T-cell (primary cell): Measurements from ENCODE around the gene BTBD6. TPM values are rescaled to one million over a fixed set of nuclear protein-coding genes. Genes with fewer than 3 reads are reported as not detected.

Source experiments
- ATAC-seq, 4 experiments: fragments of 200-7000 bp in 3 of 4; fragments of 150-1000 bp in 1 of 4; cut with Tn5 transposase; replicated peaks in 1 of 4; 1 replicate in 3 of 4; 2 replicates in 1 of 4; pipeline ENCODE4 v1.10.0; 2021; ENCODE audit warnings: moderate library complexity in 3 of 4, mild to moderate bottlenecking in 2 of 4, moderate number of reproducible peaks in 1 of 4
- CTCF ChIA-PET, 2 donors: fragments of 300-600 bp; sonication (Branson Sonifier 250); formaldehyde crosslinking; loops; one replicate each; lab custom pipeline; 2022; ENCODE audit warnings: antibody characterized with exemption in 2 of 2; lab: Charles Lee
- POLR2A ChIA-PET, 2 donors: fragments of 300-600 bp; sonication (Branson Sonifier 250); formaldehyde crosslinking; loops; one replicate each; lab custom pipeline; 2022; ENCODE audit warnings: antibody characterized with exemption in 2 of 2; lab: Charles Lee
- DNase-seq, 35 experiments: peaks; one replicate each; pipeline versions ENCODE4 v3.0.0 to v3.0.0-alpha.2; 2013 to 2023
- H3K27ac ChIP-seq: one replicate; pipeline ENCODE4 v1.5.1; 2013; ENCODE audit warnings: low read length
- H3K27me3 ChIP-seq, 2 experiments: replicated peaks in 1 of 2; 1 replicate in 1 of 2; 2 replicates in 1 of 2; pipeline versions ENCODE4 v1.6.1 to v1.7.0; 2013; ENCODE audit warnings: low read length in 1 of 2, mixed read lengths in 1 of 2; ENCODE audit not compliant: control insufficient read depth in 2 of 2, insufficient read depth in 2 of 2; ENCODE audit errors: extremely low read depth in 1 of 2
- H3K36me3 ChIP-seq, 2 donors: 1 replicate in 1 of 2; 2 replicates in 1 of 2; pipeline versions ENCODE4 v1.6.1 to v1.7.0; 2013; ENCODE audit warnings: low read length in 1 of 2; ENCODE audit not compliant: control insufficient read depth in 2 of 2, insufficient read depth in 1 of 2; ENCODE audit errors: extremely low read depth in 1 of 2
- H3K4me1 ChIP-seq, 2 experiments: 1 replicate in 1 of 2; 2 replicates in 1 of 2; pipeline versions ENCODE4 v1.6.1 to v1.7.0; 2013; ENCODE audit warnings: low read length in 2 of 2, mixed read lengths in 1 of 2; ENCODE audit not compliant: insufficient read depth in 2 of 2, control insufficient read depth in 1 of 2; ENCODE audit errors: extremely low read depth in 1 of 2
- H3K4me3 ChIP-seq, 2 donors: 1 replicate in 1 of 2; 2 replicates in 1 of 2; pipeline versions ENCODE4 v1.5.1 to v1.7.0; 2013; ENCODE audit warnings: mild to moderate bottlenecking in 2 of 2, low read length in 1 of 2, moderate library complexity in 1 of 2; ENCODE audit not compliant: control insufficient read depth in 1 of 2; ENCODE audit errors: extremely low read depth in 1 of 2
- H3K9me3 ChIP-seq: 2 replicates; pipeline ENCODE4 v1.7.0; 2013
- H3K27ac Mint-ChIP-seq, 2 donors: one replicate each; pipeline ENCODE4 v1.8.0; 2020 to 2021; ENCODE audit warnings: mild to moderate bottlenecking in 2 of 2, mixed read lengths in 2 of 2
- H3K27me3 Mint-ChIP-seq, 2 donors: one replicate each; pipeline ENCODE4 v1.8.0; 2021 to 2022; ENCODE audit warnings: mixed read lengths in 2 of 2
- H3K36me3 Mint-ChIP-seq: one replicate; pipeline ENCODE4 v1.8.0; 2021; ENCODE audit warnings: mixed read lengths
- H3K4me1 Mint-ChIP-seq, 3 donors: one replicate each; pipeline ENCODE4 v1.8.0; 2020 to 2022; ENCODE audit warnings: mixed read lengths in 3 of 3, mild to moderate bottlenecking in 1 of 3
- H3K4me3 Mint-ChIP-seq, 3 donors: one replicate each; pipeline ENCODE4 v1.8.0; 2020 to 2022; ENCODE audit warnings: mild to moderate bottlenecking in 3 of 3, mixed read lengths in 3 of 3, moderate library complexity in 3 of 3
- H3K9me3 Mint-ChIP-seq, 3 donors: one replicate each; pipeline ENCODE4 v1.8.0; 2020 to 2022; ENCODE audit warnings: mixed read lengths in 3 of 3
- WGBS: methylation state at CpG from one replicate; pipeline ENCODE4 v1.1.5; 2013; ENCODE audit warnings: missing lambda C conversion rate; ENCODE audit not compliant: insufficient coverage; 5-methylcytosine and 5-hydroxymethylcytosine counted together
- total RNA-seq, 35 experiments: library from RNA in 6 of 35; stranded (reverse) in 6 of 35; fragments of 120-200 nt in 1 of 35; gene quantifications; one replicate each; pipeline versions ENCODE4 v1.2.1 to v1.2.4 and lab custom pipeline; 2013 to 2026

The BTBD6 gene
- total RNA-seq, 5 donors from 2014 or later (not counting 1 experiment from before 2014, with no cell fraction given) = 36.0 to 55.1 (median 43.3) TPM

GRCh38 chr14:105205673-105206208 is 42.6 kb upstream of the BTBD6 start:
- H3K9me3 ChIP-seq = no peaks in the 10 kb centered on the region
- H3K27ac ChIP-seq = no peak overlapping the region
- H3K36me3 ChIP-seq = no peaks in the 10 kb centered on the region
- ChIA-PET POLR2A (no interaction called here), CTCF (no interaction called here)
- Mint-ChIP-seq H3K4me1 (peaks cover 8 to 18% (median 16%) of the 10 kb centered on the region in 3 donors), H3K27me3 (peaks cover under 1 to 5% of the 10 kb centered on the region in 2 donors), H3K4me3 (no peak overlapping the region), H3K27ac (no peak overlapping the region), H3K36me3 (no peaks in the 10 kb centered on the region), H3K9me3 (no peaks in the 10 kb centered on the region)
- H3K4me1 ChIP-seq = peaks cover 17 to 33% of the 10 kb centered on the region in 2 experiments
- H3K4me3 ChIP-seq = no peak overlapping the region
- 53% methylated on average over 12 of the region's 12 CpGs for WGBS
- peaks cover 0 to 33% of the 10 kb centered on the region in 2 experiments for H3K27me3 ChIP-seq
- ATAC-seq = no peak
- DNase-seq = no peak

GRCh38 chr14:105206873-105207272 is 41.5 kb upstream of the BTBD6 start:
- Mint-ChIP-seq H3K27ac (no peak overlapping the region), H3K4me3 (no peak overlapping the region), H3K4me1 (peaks cover 5 to 14% (median 12%) of the 10 kb centered on the region in 3 donors), H3K9me3 (no peaks in the 10 kb centered on the region), H3K27me3 (no peaks in the 10 kb centered on the region), H3K36me3 (no peaks in the 10 kb centered on the region)
- ChIA-PET POLR2A (no interaction called here), CTCF (interaction anchor here in 1 of 2 donors (0.5 kb wide), 1 partner anchor 283 kb away, joined by 5 read pairs; no protein-coding TSS in a partner anchor)
- Histone ChIP-seq H3K4me1 (peaks cover 9 to 25% of the 10 kb centered on the region in 2 experiments), H3K4me3 (no peak overlapping the region), H3K9me3 (no peaks in the 10 kb centered on the region), H3K36me3 (peaks cover under 1 to 7% of the 10 kb centered on the region in 2 donors), H3K27ac (no peak overlapping the region), H3K27me3 (peaks cover 0 to 22% of the 10 kb centered on the region in 2 experiments)
- DNase-seq = no peak
- ATAC-seq = no peak
- 72% methylated on average over 3 of the region's 5 CpGs for WGBS

GRCh38 chr14:105207460-105207901 is 40.9 kb upstream of the BTBD6 start:
- ChIA-PET POLR2A (no interaction called here), CTCF (interaction anchor here in 1 of 2 donors (0.5 kb wide), 1 partner anchor 282 kb away, joined by 5 read pairs; no protein-coding TSS in a partner anchor)
- no peak overlapping the region for H3K27ac Mint-ChIP-seq

GRCh38 chr14:105207996-105208737 is 40.2 kb upstream of the BTBD6 start:
- Histone ChIP-seq H3K9me3 (no peaks in the 10 kb centered on the region), H3K27me3 (peaks cover 0 to 9% of the 10 kb centered on the region in 2 experiments), H3K4me3 (no peak overlapping the region), H3K27ac (no peak overlapping the region), H3K36me3 (peaks cover 10 to 11% of the 10 kb centered on the region in 2 donors), H3K4me1 (peaks cover 2 to 12% of the 10 kb centered on the region in 2 experiments)
- ATAC-seq (no peak), DNase-seq (no peak)
- H3K27me3 Mint-ChIP-seq = no peaks in the 10 kb centered on the region
- H3K36me3 Mint-ChIP-seq = peaks cover 3% of the 10 kb centered on the region
- H3K4me3 Mint-ChIP-seq = no peak overlapping the region
- H3K27ac Mint-ChIP-seq = no peak overlapping the region
- CTCF ChIA-PET = no interaction called here
- WGBS = 91% methylated on average over 16 of the region's 25 CpGs
- POLR2A ChIA-PET = no interaction called here
- H3K4me1 Mint-ChIP-seq = peaks cover 0 to 8% (median 5%) of the 10 kb centered on the region in 3 donors
- no peaks in the 10 kb centered on the region for H3K9me3 Mint-ChIP-seq

More at GRCh38 chr14:105207460-105207901, 40.9 kb upstream of the BTBD6 start:
- ATAC-seq = peak in 2 of 4 experiments; percentile 26 to 30
- DNase-seq = no peak
- Histone ChIP-seq H3K4me3 (no peak overlapping the region), H3K36me3 (peaks cover 6 to 11% of the 10 kb centered on the region in 2 donors), H3K27me3 (peaks cover 0 to 16% of the 10 kb centered on the region in 2 experiments), H3K4me1 (peaks cover 4 to 19% of the 10 kb centered on the region in 2 experiments), H3K27ac (no peak overlapping the region), H3K9me3 (no peaks in the 10 kb centered on the region)
- 84% methylated on average over 13 of the region's 13 CpGs for WGBS
- peaks cover 0 to 8% (median 7%) of the 10 kb centered on the region in 3 donors for H3K4me1 Mint-ChIP-seq
- H3K27me3 Mint-ChIP-seq = no peaks in the 10 kb centered on the region
- H3K36me3 Mint-ChIP-seq = peaks cover 3% of the 10 kb centered on the region
- H3K4me3 Mint-ChIP-seq = no peak overlapping the region
- H3K9me3 Mint-ChIP-seq = no peaks in the 10 kb centered on the region

GRCh38 chr14:105208738-105209075 is 39.6 kb upstream of the BTBD6 start:
- Histone ChIP-seq H3K9me3 (no peaks in the 10 kb centered on the region), H3K36me3 (peaks cover 12 to 15% of the 10 kb centered on the region in 2 donors), H3K4me3 (no peak overlapping the region), H3K27ac (no peak overlapping the region), H3K27me3 (peaks cover 0 to 6% of the 10 kb centered on the region in 2 experiments), H3K4me1 (peaks cover 0 to 10% of the 10 kb centered on the region in 2 experiments)
- Mint-ChIP-seq H3K4me1 (peaks cover 0 to 8% (median 5%) of the 10 kb centered on the region in 3 donors), H3K27me3 (no peaks in the 10 kb centered on the region), H3K9me3 (no peaks in the 10 kb centered on the region), H3K27ac (no peak overlapping the region), H3K36me3 (peaks cover 3% of the 10 kb centered on the region), H3K4me3 (no peak overlapping the region)
- CTCF ChIA-PET = no interaction called here
- 85% methylated on average over 12 of the region's 12 CpGs for WGBS
- DNase-seq (no peak), ATAC-seq (no peak)
- POLR2A ChIA-PET = no interaction called here

- POLR2A ChIA-PET = no interaction called here
- peaks cover 3% of the 10 kb centered on the region for H3K36me3 Mint-ChIP-seq
- Histone ChIP-seq H3K36me3 (peaks cover 16 to 19% of the 10 kb centered on the region in 2 donors), H3K4me1 (peaks cover 0 to 7% of the 10 kb centered on the region in 2 experiments), H3K4me3 (no peak overlapping the region), H3K9me3 (no peaks in the 10 kb centered on the region), H3K27ac (no peak overlapping the region), H3K27me3 (peaks cover 0 to 2% of the 10 kb centered on the region in 2 experiments)
- no peak for ATAC-seq
- CTCF ChIA-PET = no interaction called here
- peaks cover 0 to 8% (median 5%) of the 10 kb centered on the region in 3 donors for H3K4me1 Mint-ChIP-seq
- H3K9me3 Mint-ChIP-seq = no peaks in the 10 kb centered on the region
- WGBS = 93% methylated on average over 5 of the region's 8 CpGs
- H3K4me3 Mint-ChIP-seq = no peak overlapping the region
- H3K27me3 Mint-ChIP-seq = no peaks in the 10 kb centered on the region
- H3K27ac Mint-ChIP-seq = no peak overlapping the region
- DNase-seq = no peak
Observed at GRCh38 chr14:105209091-105209490, 39.2 kb upstream of the BTBD6 start.
